IMR-90 (cell line): Measurements from ENCODE around the gene RPRML.

ENCODE experiments used
- CEBPB ChIP-seq: IDR thresholded peaks from 2 replicates; pipeline ENCODE4 v1.6.1; 2012; ENCODE audit warnings: low read depth, low read length, improper control_type of control experiment
- CTCF ChIP-seq: conservative IDR thresholded peaks from 2 replicates; pipeline ENCODE4 v1.5.1; 2012; ENCODE audit warnings: mild to moderate bottlenecking, low read depth, low read length, improper control_type of control experiment
- ELK1 ChIP-seq: fragments of 150-350 bp; IDR thresholded peaks from 2 replicates; pipeline ENCODE4 v1.6.1; 2016; ENCODE audit warnings: low read depth, mild to moderate bottlenecking, low read length, moderate library complexity, borderline replicate concordance
- FOS ChIP-seq: fragments of 150-350 bp; IDR thresholded peaks from 2 replicates; pipeline ENCODE4 v1.6.1; 2016; ENCODE audit warnings: low read depth, low read length
- MAFK ChIP-seq: IDR thresholded peaks from 2 replicates; pipeline ENCODE4 v1.6.1; 2012; ENCODE audit warnings: low read depth, low read length, improper control_type of control experiment
- MAZ ChIP-seq: IDR thresholded peaks from 2 replicates; pipeline ENCODE4 v1.6.1; 2012; ENCODE audit warnings: low read depth, mild to moderate bottlenecking, low read length, improper control_type of control experiment, moderate library complexity, borderline replicate concordance
- MXI1 ChIP-seq: IDR thresholded peaks from 2 replicates; pipeline ENCODE4 v1.6.1; 2012; ENCODE audit warnings: low read depth, mild to moderate bottlenecking, low read length, moderate library complexity, borderline replicate concordance
- NFE2L2 ChIP-seq: fragments of 150-350 bp; IDR thresholded peaks from 2 replicates; pipeline ENCODE4 v1.6.1; 2016; ENCODE audit warnings: low read depth, mild to moderate bottlenecking, low read length
- POLR2A ChIP-seq: IDR thresholded peaks from 2 replicates; pipeline ENCODE4 v1.6.1; 2012; ENCODE audit warnings: mild to moderate bottlenecking, low read depth, low read length
- RAD21 ChIP-seq: IDR thresholded peaks from 2 replicates; pipeline ENCODE4 v1.6.1; 2012; ENCODE audit warnings: low read length, improper control_type of control experiment
- RCOR1 ChIP-seq: IDR thresholded peaks from 2 replicates; pipeline ENCODE4 v1.6.1; 2012; ENCODE audit warnings: mild to moderate bottlenecking, low read length, improper control_type of control experiment; ENCODE audit not compliant: insufficient replicate concordance
- RFX5 ChIP-seq: IDR thresholded peaks from 2 replicates; pipeline ENCODE4 v1.8.0; 2012; ENCODE audit warnings: low read depth, mild to moderate bottlenecking, low read length, moderate library complexity
- SMC3 ChIP-seq: fragments of 150-350 bp; IDR thresholded peaks from 2 replicates; pipeline ENCODE4 v1.6.1; 2016; ENCODE audit warnings: low read depth, mild to moderate bottlenecking, antibody characterized with exemption, low read length, moderate library complexity
- USF2 ChIP-seq: fragments of 150-350 bp; IDR thresholded peaks from 2 replicates; pipeline ENCODE4 v1.6.1; 2017; ENCODE audit warnings: mild to moderate bottlenecking, antibody characterized with exemption, low read length, low read depth

GRCh38 chr17:46958041-46958591 is 20.9 kb downstream of the RPRML start:
- no peak for TF ChIP-seq USF2
- no peak for TF ChIP-seq POLR2A
- no peak for TF ChIP-seq CTCF
- TF ChIP-seq SMC3, result no peak
- no peak for TF ChIP-seq ELK1
- TF ChIP-seq RCOR1, result no peak
- TF ChIP-seq FOS, result no peak
- no peak for TF ChIP-seq RFX5
- TF ChIP-seq RAD21, result no peak
- no peak for TF ChIP-seq CEBPB
- no peak for TF ChIP-seq MAZ
- no peak for TF ChIP-seq NFE2L2
- TF ChIP-seq MXI1, result no peak
- TF ChIP-seq MAFK, result no peak
